HCT116 (cell line): ENCODE measurements around the gene FAM228B.
"Not testable (repeated sequence)": the region's sequence is repeated elsewhere in the genome, so short reads cannot be mapped to it uniquely, and the experiment has no call there.

ENCODE experiments used
- EZH2 ChIP-seq: fragments of 200-600 bp; sonication (generic); IDR thresholded peaks from 2 replicates; pipeline ENCODE4 v1.6.1; 2017; ENCODE audit warnings: antibody characterized with exemption, mixed run types
- EZH2phosphoT487 ChIP-seq: fragments of 200-600 bp; IDR thresholded peaks from 2 replicates; pipeline ENCODE4 v1.6.1; 2018; ENCODE audit warnings: antibody characterized with exemption, borderline replicate concordance
- POLR2A ChIP-seq: IDR thresholded peaks from 2 replicates; pipeline ENCODE4 v1.7.0; 2011; ENCODE audit warnings: borderline replicate concordance; ENCODE audit not compliant: insufficient read depth, insufficient read length; ENCODE audit errors: extremely low read depth
- POLR2AphosphoS5 ChIP-seq: IDR thresholded peaks from 2 replicates; pipeline ENCODE4 v1.6.1; 2011; ENCODE audit warnings: mild to moderate bottlenecking, low read depth, low read length, moderate library complexity
- SIN3A ChIP-seq: IDR thresholded peaks from 2 replicates; pipeline ENCODE4 v1.6.1; 2012; ENCODE audit warnings: low read depth
- SP1 ChIP-seq: IDR thresholded peaks from 2 replicates; pipeline ENCODE4 v1.6.1; 2012; ENCODE audit warnings: low read depth
- SRF ChIP-seq: IDR thresholded peaks from 2 replicates; pipeline ENCODE4 v1.6.1; 2012; ENCODE audit warnings: low read depth
- TF ChIP-seq, protein P1 (sequence below): IDR thresholded peaks from 2 replicates; pipeline ENCODE4 v1.6.1; 2012
- TF ChIP-seq, protein P2 (sequence below), 3 experiments: fragments of 200-600 bp in 1 of 3; sonication (generic) in 1 of 3; IDR thresholded peaks in 2 of 3; conservative IDR thresholded peaks in 1 of 3; 2 replicates each; pipeline ENCODE4 v1.5.1; 2012 to 2017; ENCODE audit warnings: low read depth in 2 of 3, low read length in 2 of 3, antibody characterized with exemption in 1 of 3, borderline replicate concordance in 1 of 3, control low read depth in 1 of 3, mild to moderate bottlenecking in 1 of 3, mixed read lengths in 1 of 3, mixed run types in 1 of 3, moderate library complexity in 1 of 3; ENCODE audit not compliant: insufficient read depth in 1 of 3
- TF ChIP-seq, protein P3 (sequence below): IDR thresholded peaks from 2 replicates; pipeline ENCODE4 v1.6.1; 2012; ENCODE audit warnings: low read depth
- TF ChIP-seq, protein P4 (sequence below): IDR thresholded peaks from 2 replicates; pipeline ENCODE4 v1.6.1; 2012
- TF ChIP-seq, protein P5 (sequence below): IDR thresholded peaks from 2 replicates; pipeline ENCODE4 v1.6.1; 2011; ENCODE audit warnings: mild to moderate bottlenecking, low read length, moderate library complexity; ENCODE audit not compliant: insufficient replicate concordance; ENCODE audit errors: extremely low read depth

DNA sequence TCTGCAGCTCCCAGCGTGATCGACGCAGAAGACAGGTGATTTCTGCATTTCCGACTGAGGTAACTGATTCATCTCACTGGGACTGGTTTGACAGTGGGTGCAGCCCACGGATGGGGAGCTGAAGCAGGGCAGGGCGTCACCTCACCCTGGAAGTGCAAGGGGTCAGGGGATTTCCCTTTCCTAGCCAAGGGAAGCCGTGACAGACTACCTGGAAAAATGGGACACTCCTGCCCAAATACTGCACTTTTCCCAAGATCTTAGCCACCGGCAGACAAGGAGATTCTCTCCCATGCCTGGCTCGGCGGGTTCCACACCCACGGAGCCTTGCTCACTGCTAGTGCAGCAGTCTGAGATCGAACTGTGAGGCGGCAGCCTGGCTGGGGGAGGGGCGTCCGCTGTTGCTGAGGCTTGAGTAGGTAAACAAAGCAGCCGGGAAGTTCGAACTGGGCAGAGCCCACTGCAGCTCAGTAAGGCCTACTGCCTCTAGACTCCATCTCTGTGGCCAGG, 28.0 kb upstream of the FAM228B start:
- not testable (repeated sequence) for TF ChIP-seq POLR2A, EZH2phosphoT487, SP1, SRF, SIN3A, POLR2AphosphoS5, EZH2
- TF ChIP-seq, protein P1, sequence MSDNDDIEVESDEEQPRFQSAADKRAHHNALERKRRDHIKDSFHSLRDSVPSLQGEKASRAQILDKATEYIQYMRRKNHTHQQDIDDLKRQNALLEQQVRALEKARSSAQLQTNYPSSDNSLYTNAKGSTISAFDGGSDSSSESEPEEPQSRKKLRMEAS, result not testable (repeated sequence)
- TF ChIP-seq, protein P2, sequence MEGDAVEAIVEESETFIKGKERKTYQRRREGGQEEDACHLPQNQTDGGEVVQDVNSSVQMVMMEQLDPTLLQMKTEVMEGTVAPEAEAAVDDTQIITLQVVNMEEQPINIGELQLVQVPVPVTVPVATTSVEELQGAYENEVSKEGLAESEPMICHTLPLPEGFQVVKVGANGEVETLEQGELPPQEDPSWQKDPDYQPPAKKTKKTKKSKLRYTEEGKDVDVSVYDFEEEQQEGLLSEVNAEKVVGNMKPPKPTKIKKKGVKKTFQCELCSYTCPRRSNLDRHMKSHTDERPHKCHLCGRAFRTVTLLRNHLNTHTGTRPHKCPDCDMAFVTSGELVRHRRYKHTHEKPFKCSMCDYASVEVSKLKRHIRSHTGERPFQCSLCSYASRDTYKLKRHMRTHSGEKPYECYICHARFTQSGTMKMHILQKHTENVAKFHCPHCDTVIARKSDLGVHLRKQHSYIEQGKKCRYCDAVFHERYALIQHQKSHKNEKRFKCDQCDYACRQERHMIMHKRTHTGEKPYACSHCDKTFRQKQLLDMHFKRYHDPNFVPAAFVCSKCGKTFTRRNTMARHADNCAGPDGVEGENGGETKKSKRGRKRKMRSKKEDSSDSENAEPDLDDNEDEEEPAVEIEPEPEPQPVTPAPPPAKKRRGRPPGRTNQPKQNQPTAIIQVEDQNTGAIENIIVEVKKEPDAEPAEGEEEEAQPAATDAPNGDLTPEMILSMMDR (IDR thresholded peaks at IDR 0.05 in 2 of 3, conservative IDR thresholded peaks at IDR 0.05 in 1 of 3; ENCODE audit: borderline replicate concordance in 1 of 3, insufficient read depth in 1 of 3, low read depth in 2 of 3, low read length in 2 of 3), result not testable (repeated sequence)
- TF ChIP-seq, protein P3, sequence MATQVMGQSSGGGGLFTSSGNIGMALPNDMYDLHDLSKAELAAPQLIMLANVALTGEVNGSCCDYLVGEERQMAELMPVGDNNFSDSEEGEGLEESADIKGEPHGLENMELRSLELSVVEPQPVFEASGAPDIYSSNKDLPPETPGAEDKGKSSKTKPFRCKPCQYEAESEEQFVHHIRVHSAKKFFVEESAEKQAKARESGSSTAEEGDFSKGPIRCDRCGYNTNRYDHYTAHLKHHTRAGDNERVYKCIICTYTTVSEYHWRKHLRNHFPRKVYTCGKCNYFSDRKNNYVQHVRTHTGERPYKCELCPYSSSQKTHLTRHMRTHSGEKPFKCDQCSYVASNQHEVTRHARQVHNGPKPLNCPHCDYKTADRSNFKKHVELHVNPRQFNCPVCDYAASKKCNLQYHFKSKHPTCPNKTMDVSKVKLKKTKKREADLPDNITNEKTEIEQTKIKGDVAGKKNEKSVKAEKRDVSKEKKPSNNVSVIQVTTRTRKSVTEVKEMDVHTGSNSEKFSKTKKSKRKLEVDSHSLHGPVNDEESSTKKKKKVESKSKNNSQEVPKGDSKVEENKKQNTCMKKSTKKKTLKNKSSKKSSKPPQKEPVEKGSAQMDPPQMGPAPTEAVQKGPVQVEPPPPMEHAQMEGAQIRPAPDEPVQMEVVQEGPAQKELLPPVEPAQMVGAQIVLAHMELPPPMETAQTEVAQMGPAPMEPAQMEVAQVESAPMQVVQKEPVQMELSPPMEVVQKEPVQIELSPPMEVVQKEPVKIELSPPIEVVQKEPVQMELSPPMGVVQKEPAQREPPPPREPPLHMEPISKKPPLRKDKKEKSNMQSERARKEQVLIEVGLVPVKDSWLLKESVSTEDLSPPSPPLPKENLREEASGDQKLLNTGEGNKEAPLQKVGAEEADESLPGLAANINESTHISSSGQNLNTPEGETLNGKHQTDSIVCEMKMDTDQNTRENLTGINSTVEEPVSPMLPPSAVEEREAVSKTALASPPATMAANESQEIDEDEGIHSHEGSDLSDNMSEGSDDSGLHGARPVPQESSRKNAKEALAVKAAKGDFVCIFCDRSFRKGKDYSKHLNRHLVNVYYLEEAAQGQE, result not testable (repeated sequence)
- TF ChIP-seq, protein P4, sequence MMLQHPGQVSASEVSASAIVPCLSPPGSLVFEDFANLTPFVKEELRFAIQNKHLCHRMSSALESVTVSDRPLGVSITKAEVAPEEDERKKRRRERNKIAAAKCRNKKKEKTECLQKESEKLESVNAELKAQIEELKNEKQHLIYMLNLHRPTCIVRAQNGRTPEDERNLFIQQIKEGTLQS, result not testable (repeated sequence)
- TF ChIP-seq, protein P5, sequence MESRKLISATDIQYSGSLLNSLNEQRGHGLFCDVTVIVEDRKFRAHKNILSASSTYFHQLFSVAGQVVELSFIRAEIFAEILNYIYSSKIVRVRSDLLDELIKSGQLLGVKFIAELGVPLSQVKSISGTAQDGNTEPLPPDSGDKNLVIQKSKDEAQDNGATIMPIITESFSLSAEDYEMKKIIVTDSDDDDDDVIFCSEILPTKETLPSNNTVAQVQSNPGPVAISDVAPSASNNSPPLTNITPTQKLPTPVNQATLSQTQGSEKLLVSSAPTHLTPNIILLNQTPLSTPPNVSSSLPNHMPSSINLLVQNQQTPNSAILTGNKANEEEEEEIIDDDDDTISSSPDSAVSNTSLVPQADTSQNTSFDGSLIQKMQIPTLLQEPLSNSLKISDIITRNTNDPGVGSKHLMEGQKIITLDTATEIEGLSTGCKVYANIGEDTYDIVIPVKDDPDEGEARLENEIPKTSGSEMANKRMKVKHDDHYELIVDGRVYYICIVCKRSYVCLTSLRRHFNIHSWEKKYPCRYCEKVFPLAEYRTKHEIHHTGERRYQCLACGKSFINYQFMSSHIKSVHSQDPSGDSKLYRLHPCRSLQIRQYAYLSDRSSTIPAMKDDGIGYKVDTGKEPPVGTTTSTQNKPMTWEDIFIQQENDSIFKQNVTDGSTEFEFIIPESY, result not testable (repeated sequence)
